SK-N-SH (cell line): ENCODE data around the gene ARMC7. TPM values are rescaled to one million over a fixed set of nuclear protein-coding genes. Genes with fewer than 3 reads are reported as not detected.
A peak's percentile ranks its signal among the peaks of the same experiment; 100 is the strongest.

Experiments used
- CTCF ChIA-PET: fragments of 300-600, 350-600 bp; formaldehyde crosslinking; extraction: SDS; loops from one replicate; lab custom pipeline; 2021; lab: Yijun Ruan, JAX
- POLR2A ChIA-PET: fragments of 350-600 bp; sonication (Branson Sonifier 250); formaldehyde crosslinking; extraction: SDS; loops from one replicate; lab custom pipeline; 2020; ENCODE audit warnings: antibody characterized with exemption, inconsistent platforms; lab: Yijun Ruan, JAX
- DNase-seq: peaks from one replicate; pipeline ENCODE4 v3.0.0; 2012
- H2AFZ ChIP-seq: fragments of 200-600 bp; sonication (generic); 2 replicates; pipeline ENCODE4 v1.8.1; 2016; ENCODE audit warnings: antibody characterized with exemption, mild to moderate bottlenecking, low read depth
- H3F3A ChIP-seq: fragments of 200-600 bp; sonication (generic); replicated peaks from 2 replicates; pipeline ENCODE3; 2016; ENCODE audit warnings: antibody characterized with exemption, mild to moderate bottlenecking; ENCODE audit not compliant: insufficient read depth
- H3K27ac ChIP-seq, 2 experiments: fragments of 200-500 bp in 1 of 2; fragments of 200-600 bp in 1 of 2; sonication (Bioruptor generic) in 1 of 2; sonication (generic), shearing (Covaris generic) in 1 of 2; 2 replicates each; pipeline versions ENCODE4 v1.5.1 to v1.6.1; 2014 to 2016; ENCODE audit warnings: low read depth in 2 of 2, inconsistent platforms in 1 of 2, low read length in 1 of 2, mild to moderate bottlenecking in 1 of 2, mixed read lengths in 1 of 2
- H3K27me3 ChIP-seq: fragments of 200-600 bp; sonication (generic), shearing (Covaris generic); 2 replicates; pipeline ENCODE4 v1.6.1; 2016; ENCODE audit warnings: mixed run types; ENCODE audit not compliant: insufficient read depth
- H3K36me3 ChIP-seq, 2 experiments: fragments of 200-500 bp in 1 of 2; fragments of 200-600 bp in 1 of 2; sonication (Bioruptor generic) in 1 of 2; sonication (generic) in 1 of 2; replicated peaks in 1 of 2; 2 replicates each; pipeline versions ENCODE3 to v1.5.1; 2014 to 2016; ENCODE audit warnings: low read length in 1 of 2, mild to moderate bottlenecking in 1 of 2; ENCODE audit not compliant: insufficient read depth in 2 of 2, control insufficient read depth in 1 of 2
- H3K4me1 ChIP-seq, 2 experiments: fragments of 200-500 bp in 1 of 2; fragments of 200-600 bp in 1 of 2; sonication (Bioruptor generic) in 1 of 2; sonication (generic), shearing (Covaris generic) in 1 of 2; 2 replicates each; pipeline versions ENCODE4 v1.5.1 to v1.6.1; 2014 to 2016; ENCODE audit warnings: low read depth in 1 of 2, low read length in 1 of 2, mixed run types in 1 of 2; ENCODE audit not compliant: insufficient read depth in 2 of 2, control insufficient read depth in 1 of 2
- H3K4me2 ChIP-seq: fragments of 200-600 bp; sonication (generic), shearing (Covaris generic); 2 replicates; pipeline ENCODE4 v1.6.1; 2017; ENCODE audit warnings: mixed run types
- H3K4me3 ChIP-seq, 2 experiments: fragments of 200-500 bp in 1 of 2; fragments of 200-600 bp in 1 of 2; sonication (Bioruptor generic) in 1 of 2; sonication (generic), shearing (Covaris generic) in 1 of 2; 2 replicates each; pipeline versions ENCODE4 v1.5.1 to v1.8.1; 2014 to 2016; ENCODE audit warnings: low read depth in 2 of 2, inconsistent platforms in 1 of 2, low read length in 1 of 2, mild to moderate bottlenecking in 1 of 2, mixed read lengths in 1 of 2, moderate library complexity in 1 of 2
- H3K79me2 ChIP-seq: fragments of 200-600 bp; sonication (generic); 2 replicates; pipeline ENCODE4 v1.8.1; 2017; ENCODE audit warnings: mild to moderate bottlenecking; ENCODE audit not compliant: insufficient read depth
- H3K9ac ChIP-seq: fragments of 200-600 bp; sonication (generic); 2 replicates; pipeline ENCODE4 v1.6.1; 2017; ENCODE audit warnings: mixed run types
- H3K9me2 ChIP-seq: fragments of 200-600 bp; sonication (generic); 2 replicates; pipeline ENCODE4 v1.6.1; 2017; ENCODE audit warnings: mixed run types
- H3K9me3 ChIP-seq: fragments of 200-600 bp; sonication (generic); 2 replicates; pipeline ENCODE4 v1.6.1; 2017; ENCODE audit warnings: mixed run types, mild to moderate bottlenecking, moderate library complexity
- H4K20me1 ChIP-seq: fragments of 200-600 bp; sonication (generic); 2 replicates; pipeline ENCODE4 v1.6.1; 2017; ENCODE audit warnings: mild to moderate bottlenecking, mixed run types; ENCODE audit not compliant: insufficient read depth
- CHD2 ChIP-seq: fragments of 150-350 bp; IDR thresholded peaks from 2 replicates; pipeline ENCODE4 v1.6.1; 2018; ENCODE audit warnings: low read length; ENCODE audit not compliant: partially characterized antibody
- NFIC ChIP-seq: IDR thresholded peaks from 2 replicates; pipeline ENCODE4 v1.4.0; 2012; ENCODE audit warnings: borderline replicate concordance
- PBX3 ChIP-seq: IDR thresholded peaks from 2 replicates; pipeline ENCODE4; 2012
- POLR2AphosphoS5 ChIP-seq: IDR thresholded peaks from 2 replicates; pipeline ENCODE4 v1.6.1; 2012; ENCODE audit warnings: low read depth, low read length
- TCF12 ChIP-seq: IDR thresholded peaks from 2 replicates; pipeline ENCODE4 v1.4.0; 2012
- TEAD4 ChIP-seq: IDR thresholded peaks from 2 replicates; pipeline ENCODE4 v1.4.0; 2012; ENCODE audit warnings: mild to moderate bottlenecking, borderline replicate concordance; ENCODE audit not compliant: insufficient read depth
- ZBTB33 ChIP-seq: IDR thresholded peaks from 2 replicates; pipeline ENCODE4 v1.4.0; 2012; ENCODE audit warnings: low read depth, borderline replicate concordance
- WGBS: methylation state at CpG from one replicate; pipeline ENCODE4 v1.1.6; 2017; ENCODE audit warnings: low lambda C conversion rate; 5-methylcytosine and 5-hydroxymethylcytosine counted together
- polyA plus RNA-seq, 3 experiments: library from polyadenylated mRNA; depleted of rRNA; stranded (reverse); fragments of >200 nt; gene quantifications; 2 replicates each; pipeline ENCODE4 v1.2.3, GENCODE V29; 2012

ARMC7 gene
- polyA plus RNA-seq, 1 of the 3 experiments (the other 2 are of a cell fraction): 10.8 TPM

GRCh38 chr17:75084039-75084660, 25.6 kb upstream of the ARMC7 start:
- no peak overlapping the region for H2AFZ ChIP-seq
- DNase-seq: peak; percentile 60

GRCh38 chr17:75086496-75087181, 23.1 kb upstream of the ARMC7 start:
- no peak overlapping the region for H3K9ac ChIP-seq
- no peak for TF ChIP-seq PBX3
- no peak for TF ChIP-seq TEAD4
- TF ChIP-seq TCF12: no peak
- no peak for TF ChIP-seq CHD2
- no peak for TF ChIP-seq POLR2AphosphoS5
- no peak overlapping the region for H3K4me2 ChIP-seq
- no peaks in the 10 kb centered on the region for H3F3A ChIP-seq
- H3K9me3 ChIP-seq: no peaks in the 10 kb centered on the region
- CTCF ChIA-PET: interaction anchor here (0.9 to 1.3 kb wide), 2 partner anchors 18 to 28 kb away, joined by 4 read pairs; no protein-coding TSS in a partner anchor
- DNase-seq: no peak
- no peak overlapping the region for H3K4me3 ChIP-seq
- H4K20me1 ChIP-seq: no peaks in the 10 kb centered on the region
- H3K79me2 ChIP-seq: no peaks in the 10 kb centered on the region
- H3K4me1 ChIP-seq: peaks cover 0 to 10% of the 10 kb centered on the region in 2 experiments; a peak in 1 of 4 replicates
- POLR2A ChIA-PET: no interaction called here
- H3K36me3 ChIP-seq: no peaks in the 10 kb centered on the region
- WGBS: 80% methylated on average over 15 of the region's 15 CpGs
- no peak overlapping the region for H3K27ac ChIP-seq
- no peak overlapping the region for H2AFZ ChIP-seq
- H3K9me2 ChIP-seq: no peaks in the 10 kb centered on the region
- no peaks in the 10 kb centered on the region for H3K27me3 ChIP-seq

More at GRCh38 chr17:75084039-75084660, 25.6 kb upstream of the ARMC7 start:
- POLR2A ChIA-PET: no interaction called here
- Histone ChIP-seq H3K4me3 (no peak overlapping the region), H3K4me2 (no peak overlapping the region), H3K9ac (no peak overlapping the region), H3K27me3 (no peaks in the 10 kb centered on the region), H3K4me1 (peaks cover 5 to 7% of the 10 kb centered on the region in 2 experiments; a peak in 3 of 4 replicates), H3K9me3 (no peaks in the 10 kb centered on the region), H4K20me1 (no peaks in the 10 kb centered on the region), H3K36me3 (no peaks in the 10 kb centered on the region), H3K27ac (no peak overlapping the region), H3K79me2 (no peaks in the 10 kb centered on the region), H3F3A (no peaks in the 10 kb centered on the region), H3K9me2 (no peaks in the 10 kb centered on the region)
- 62% methylated on average over 11 of the region's 14 CpGs for WGBS
- TF ChIP-seq PBX3: peak; percentile 50; the same call in 1 of the 2 replicates
- TF ChIP-seq NFIC: peak; percentile 32; the same call in 1 of the 2 replicates
- TF ChIP-seq ZBTB33: no peak
- CTCF ChIA-PET: interaction anchor here (0.6 to 1.6 kb wide), 8 partner anchors 8 to 239 kb away, joined by 3 to 5 read pairs (median 3); no protein-coding TSS in a partner anchor
